Suprapubic skin (tissue), 4 donors: ENCODE results near the gene GOLGA5. TPM values are rescaled to one million over a fixed set of nuclear protein-coding genes. Genes with fewer than 3 reads are reported as not detected.
"Not testable (repeated sequence)": the region's sequence is repeated elsewhere in the genome, so short reads cannot be mapped to it uniquely, and the experiment has no call there.

Experiments
- DNase-seq, 2 donors: peaks; one replicate each; pipeline ENCODE4 v3.0.0-alpha.2; 2019; ENCODE audit warnings: low spot score in 2 of 2
- H3K27ac ChIP-seq: fragments of 200-600 bp; sonication (generic); one replicate; pipeline ENCODE4 v1.5.1; 2019
- H3K27me3 ChIP-seq: fragments of 200-600 bp; sonication (generic); one replicate; pipeline ENCODE4 v1.5.1; 2019
- H3K36me3 ChIP-seq: fragments of 200-600 bp; sonication (generic); one replicate; pipeline ENCODE4 v1.5.1; 2019
- H3K4me1 ChIP-seq: fragments of 200-600 bp; sonication (generic); one replicate; pipeline ENCODE4 v1.5.1; 2019
- H3K4me3 ChIP-seq: fragments of 200-600 bp; sonication (generic); one replicate; pipeline ENCODE4 v1.5.1; 2019; ENCODE audit warnings: mild to moderate bottlenecking
- H3K9me3 ChIP-seq: fragments of 200-600 bp; sonication (generic); one replicate; pipeline ENCODE4 v1.5.1; 2019
- EP300 ChIP-seq: sonication (generic); formaldehyde crosslinking; IDR thresholded peaks from one replicate; pipeline ENCODE4 v1.6.1; 2017; ENCODE audit warnings: antibody characterized with exemption
- POLR2A ChIP-seq, 2 donors: fragments of 450-650 bp; IDR thresholded peaks; one replicate each; pipeline ENCODE4 v1.6.1; 2017; ENCODE audit warnings: antibody characterized with exemption in 2 of 2, mild to moderate bottlenecking in 2 of 2, moderate library complexity in 2 of 2
- POLR2AphosphoS5 ChIP-seq, 3 donors: sonication (generic); formaldehyde crosslinking; IDR thresholded peaks; one replicate each; pipeline ENCODE4 v1.6.1; 2017; ENCODE audit warnings: antibody characterized with exemption in 3 of 3
- WGBS: methylation state at CpG from one replicate; pipeline ENCODE4 v1.1.5; 2018; 5-methylcytosine and 5-hydroxymethylcytosine counted together
- total RNA-seq, 4 donors: library from RNA; depleted of rRNA; stranded (reverse); fragments of >200 nt; gene quantifications; one replicate each; pipeline ENCODE4 v1.1.0, GENCODE V29; 2016
- TF ChIP-seq, protein P1 (sequence below), 2 donors: fragments of 200-600 bp in 1 of 2; fragments of 450-650 bp in 1 of 2; sonication (generic) in 1 of 2; IDR thresholded peaks; one replicate each; pipeline ENCODE4 v1.5.1; 2016 to 2019; ENCODE audit warnings: antibody characterized with exemption in 2 of 2, mild to moderate bottlenecking in 1 of 2, moderate library complexity in 1 of 2

Gene GOLGA5
- total RNA-seq = 10 to 100 TPM; 26.2 to 35.3 (median 30.8) TPM

GRCh38 chr14:92793709-92794546 lies at the start of gene GOLGA5:
GOLGA5 (plus strand) TSS chr14:92794305; CDS start chr14:92797438, 3,133 bp downstream.
- 3% methylated on average over 20 of the region's 71 CpGs for WGBS
- H3K4me3 ChIP-seq = peak within 1 kb of the TSS; percentile 65
- no peaks in the 10 kb centered on the region for H3K27me3 ChIP-seq
- H3K9me3 ChIP-seq = peaks cover 8% of the 10 kb centered on the region
- H3K4me1 ChIP-seq = peaks cover 28% of the 10 kb centered on the region
- H3K36me3 ChIP-seq = peaks cover 15% of the 10 kb centered on the region
- TF ChIP-seq, protein P1, sequence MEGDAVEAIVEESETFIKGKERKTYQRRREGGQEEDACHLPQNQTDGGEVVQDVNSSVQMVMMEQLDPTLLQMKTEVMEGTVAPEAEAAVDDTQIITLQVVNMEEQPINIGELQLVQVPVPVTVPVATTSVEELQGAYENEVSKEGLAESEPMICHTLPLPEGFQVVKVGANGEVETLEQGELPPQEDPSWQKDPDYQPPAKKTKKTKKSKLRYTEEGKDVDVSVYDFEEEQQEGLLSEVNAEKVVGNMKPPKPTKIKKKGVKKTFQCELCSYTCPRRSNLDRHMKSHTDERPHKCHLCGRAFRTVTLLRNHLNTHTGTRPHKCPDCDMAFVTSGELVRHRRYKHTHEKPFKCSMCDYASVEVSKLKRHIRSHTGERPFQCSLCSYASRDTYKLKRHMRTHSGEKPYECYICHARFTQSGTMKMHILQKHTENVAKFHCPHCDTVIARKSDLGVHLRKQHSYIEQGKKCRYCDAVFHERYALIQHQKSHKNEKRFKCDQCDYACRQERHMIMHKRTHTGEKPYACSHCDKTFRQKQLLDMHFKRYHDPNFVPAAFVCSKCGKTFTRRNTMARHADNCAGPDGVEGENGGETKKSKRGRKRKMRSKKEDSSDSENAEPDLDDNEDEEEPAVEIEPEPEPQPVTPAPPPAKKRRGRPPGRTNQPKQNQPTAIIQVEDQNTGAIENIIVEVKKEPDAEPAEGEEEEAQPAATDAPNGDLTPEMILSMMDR (IDR thresholded peaks at IDR 0.05) = no peak
- peak in 1 of 2 donors; percentile 74 for TF ChIP-seq POLR2A (IDR thresholded peaks at IDR 0.05)
- TF ChIP-seq EP300 = no peak
- peak; percentile 51 to 97 (median 78) for TF ChIP-seq POLR2AphosphoS5 (IDR thresholded peaks at IDR 0.05)
- peak; percentile 98 for DNase-seq
- H3K27ac ChIP-seq = peak within 1 kb of the TSS; percentile 80

GRCh38 chr14:92747701-92748258 lies 46.3 kb upstream of the GOLGA5 start:
- Histone ChIP-seq H3K4me3 (peak overlapping the region; percentile 84), H3K27me3 (no peaks in the 10 kb centered on the region), H3K9me3 (no peaks in the 10 kb centered on the region), H3K4me1 (peaks cover 12% of the 10 kb centered on the region), H3K36me3 (peaks cover under 1% of the 10 kb centered on the region), H3K27ac (peak overlapping the region; percentile 79)
- 3% methylated on average over 16 of the region's 16 CpGs for WGBS
- TF ChIP-seq POLR2A (IDR thresholded peaks at IDR 0.05) (no peak), EP300 (no peak), POLR2AphosphoS5 (IDR thresholded peaks at IDR 0.05) (no peak)
- TF ChIP-seq, protein P1 (IDR thresholded peaks at IDR 0.05) = no peak
- no peak for DNase-seq

DNA sequence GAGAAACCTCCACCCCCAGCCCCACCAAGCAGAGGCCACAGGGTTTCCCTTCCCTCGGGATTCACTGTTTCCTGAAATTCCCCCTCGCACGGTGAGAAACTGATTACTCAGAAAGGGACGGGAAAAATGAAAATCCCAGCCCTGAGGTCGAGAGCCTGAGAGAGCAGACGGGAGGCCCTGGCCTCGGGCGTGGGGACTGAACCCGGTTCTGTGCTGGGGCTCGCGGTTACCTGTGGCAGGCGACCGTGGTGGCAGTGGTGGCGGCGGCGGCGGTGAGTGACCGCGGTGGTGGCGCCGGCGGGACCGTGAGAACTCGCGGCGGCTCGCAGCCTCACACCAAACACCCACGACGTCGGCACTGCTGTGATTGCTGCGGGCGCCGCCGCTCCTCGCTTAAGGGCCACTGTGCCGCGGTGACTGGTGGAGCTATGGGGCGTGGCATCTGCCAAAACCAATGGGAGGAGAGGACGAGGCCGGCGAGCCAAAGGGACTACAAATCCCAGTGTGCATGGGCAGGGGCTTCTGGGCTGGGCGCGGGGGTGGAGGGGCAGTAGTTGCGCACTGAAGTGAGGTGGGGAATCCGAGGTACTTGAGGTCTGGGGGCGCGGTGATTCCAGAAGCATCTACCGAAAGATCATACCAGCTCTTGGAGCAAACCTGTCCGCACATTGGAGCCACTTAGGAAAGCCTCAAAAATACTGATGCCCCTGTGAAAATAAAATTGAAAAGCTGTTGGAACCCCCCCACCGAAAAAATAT lies 45.7 kb upstream of the GOLGA5 start, which contains the start of gene LGMN:
Gene LGMN, minus strand, starts transcription at position 369 of the 758 bp plus-strand sequence. CDS start 15,841 bp downstream, outside the sequence.
- Histone ChIP-seq H3K27me3 (no peaks in the 10 kb centered on the region), H3K4me1 (peaks cover 12% of the 10 kb centered on the region), H3K4me3 (peak within 1 kb of the TSS; percentile 84), H3K27ac (peak within 1 kb of the TSS; percentile 79), H3K9me3 (no peaks in the 10 kb centered on the region), H3K36me3 (no peaks in the 10 kb centered on the region)
- 1% methylated on average over 35 of the region's 50 CpGs for WGBS
- TF ChIP-seq POLR2A (IDR thresholded peaks at IDR 0.05) (peak; percentile 63 to 95), EP300 (no peak), POLR2AphosphoS5 (IDR thresholded peaks at IDR 0.05) (peak in 2 of 3 donors; percentile 81 to 91)
- DNase-seq = peak; percentile 97 to 98

- H3K27me3 ChIP-seq, DNase-seq, H3K36me3 ChIP-seq, H3K9me3 ChIP-seq, H3K4me3 ChIP-seq, H3K27ac ChIP-seq: not testable (repeated sequence)
- 73% methylated on average over 8 of the region's 10 CpGs for WGBS
- H3K4me1 ChIP-seq = peaks cover 12% of the 10 kb centered on the region
Measured at GRCh38 chr14:92750222-92750728, 43.8 kb upstream of the GOLGA5 start.

GRCh38 chr14:92750994-92751400 lies 43.1 kb upstream of the GOLGA5 start:
- peaks cover 12% of the 10 kb centered on the region for H3K4me1 ChIP-seq
- no peak overlapping the region for H3K27ac ChIP-seq
- WGBS = 80% methylated on average over 5 of the region's 5 CpGs
- TF ChIP-seq POLR2AphosphoS5 (IDR thresholded peaks at IDR 0.05) (no peak), EP300 (no peak), POLR2A (IDR thresholded peaks at IDR 0.05) (no peak)
- TF ChIP-seq, protein P1 (IDR thresholded peaks at IDR 0.05) = no peak
- H3K4me3 ChIP-seq = no peak overlapping the region
- H3K27me3 ChIP-seq = no peaks in the 10 kb centered on the region
- no peak for DNase-seq
- H3K36me3 ChIP-seq = no peaks in the 10 kb centered on the region
- H3K9me3 ChIP-seq = no peaks in the 10 kb centered on the region
